Ecto neural progenitor cell (in vitro differentiated cells): ENCODE data around the gene KIFBP.
"Not testable (repeated sequence)": the region's sequence is repeated elsewhere in the genome, so short reads cannot be mapped to it uniquely, and the experiment has no call there.

Experiments used
- DNase-seq: peaks from one replicate; pipeline ENCODE4 v3.0.0-alpha.2; 2018; ENCODE audit warnings: low spot score

The KIFBP gene

GRCh38 chr10:68988530-68989316 lies at the start of gene KIFBP:
TSS of gene KIFBP (plus strand) at chr10:68988803. CDS start at chr10:68988833, 30 bp downstream.
- DNase-seq = peak; percentile 96

GRCh38 chr10:68938884-68939283 lies 49.7 kb upstream of the KIFBP start:
- no peak for DNase-seq

GRCh38 chr10:68940917-68941316 lies 47.7 kb upstream of the KIFBP start:
- not testable (repeated sequence) for DNase-seq

- DNase-seq = no peak
Measured at GRCh38 chr10:68950598-68950997, 38.0 kb upstream of the KIFBP start.

GRCh38 chr10:68954904-68955303 lies 33.7 kb upstream of the KIFBP start:
- DNase-seq = no peak

- DNase-seq = no peak
Measured at GRCh38 chr10:68955355-68955831, 33.2 kb upstream of the KIFBP start.

GRCh38 chr10:68955832-68956532 lies 32.6 kb upstream of the KIFBP start, which contains the start of gene DDX21:
TSS of gene DDX21 (plus strand) at chr10:68956170. CDS start at chr10:68956226, 56 bp downstream.
- peak; percentile 86 for DNase-seq

GRCh38 chr10:68957284-68957615 lies 31.4 kb upstream of the KIFBP start:
- DNase-seq = no peak

GRCh38 chr10:68957654-68958053 lies 30.9 kb upstream of the KIFBP start:
- no peak for DNase-seq

GRCh38 chr10:68959695-68960527 lies 28.7 kb upstream of the KIFBP start:
- no peak for DNase-seq

GRCh38 chr10:68963151-68963550 lies 25.5 kb upstream of the KIFBP start:
- DNase-seq = no peak

- DNase-seq = no peak
Measured at GRCh38 chr10:68973975-68974374, 14.6 kb upstream of the KIFBP start.

- DNase-seq = not testable (repeated sequence)
Measured at GRCh38 chr10:68975936-68976473, 12.6 kb upstream of the KIFBP start.

GRCh38 chr10:68979738-68980137 lies 8.9 kb upstream of the KIFBP start:
- not testable (repeated sequence) for DNase-seq

- no peak for DNase-seq
Measured at GRCh38 chr10:68981074-68981473, 7.5 kb upstream of the KIFBP start.

- DNase-seq = no peak
Measured at GRCh38 chr10:68982389-68982788, 6.2 kb upstream of the KIFBP start.

GRCh38 chr10:68987611-68988010 lies 992 bp upstream of the KIFBP start:
- no peak for DNase-seq

- no peak for DNase-seq
Measured at GRCh38 chr10:68989317-68989990, 851 bp downstream of the KIFBP start.

- DNase-seq = no peak
Measured at GRCh38 chr10:68992636-68993440, 4.2 kb downstream of the KIFBP start.

GRCh38 chr10:68997211-68997610 lies 8.6 kb downstream of the KIFBP start:
- no peak for DNase-seq

- no peak for DNase-seq
Measured at GRCh38 chr10:69004821-69005220, 16.2 kb downstream of the KIFBP start.
